ENCODE measurements around the gene THOC6. TPM values are rescaled to one million over a fixed set of nuclear protein-coding genes. Genes with fewer than 3 reads are reported as not detected.
A peak's percentile ranks its signal among the peaks of the same experiment; 100 is the strongest.

THOC6 gene
- total and polyA plus RNA-seq, 9 of the 15 experiments (the other 6 are each of a cell fraction or from before 2014, with no cell fraction given) = 2.5 to 65.4 (median 42.3) TPM

DNA sequence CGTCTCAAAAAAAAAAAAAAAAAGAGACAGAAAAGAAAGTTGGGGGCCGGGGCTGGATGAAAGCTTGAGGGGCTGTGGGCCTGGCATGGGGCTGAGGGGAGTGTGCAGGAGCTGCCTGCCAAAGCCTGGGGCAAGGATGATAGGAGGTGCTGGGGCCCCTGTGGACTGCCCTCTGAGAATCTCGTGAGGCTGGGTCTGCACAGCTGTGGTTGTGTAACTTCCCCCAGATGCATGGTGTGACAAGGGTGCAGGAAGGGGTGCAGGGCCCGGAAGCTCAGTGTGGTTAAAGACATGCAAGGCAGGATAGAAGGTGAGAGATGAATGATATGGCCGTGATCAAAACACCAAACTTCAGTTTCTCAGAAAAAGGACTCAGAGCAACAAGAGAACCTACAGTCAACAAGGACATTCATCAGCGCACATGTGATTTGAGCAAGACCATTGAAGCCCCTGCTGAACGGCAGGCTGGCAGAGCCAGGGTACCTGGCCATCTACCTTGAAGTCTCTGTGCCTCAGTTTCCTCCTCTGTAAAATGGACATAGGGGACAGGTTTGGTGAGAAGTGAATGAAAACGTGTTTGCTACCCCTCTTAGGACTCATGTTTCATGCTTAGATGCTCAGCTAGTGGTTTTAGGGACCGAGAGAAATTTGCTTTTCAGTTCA, 51.2 kb downstream of the THOC6 start (continued):
- TF ChIP-seq, protein P1, sequence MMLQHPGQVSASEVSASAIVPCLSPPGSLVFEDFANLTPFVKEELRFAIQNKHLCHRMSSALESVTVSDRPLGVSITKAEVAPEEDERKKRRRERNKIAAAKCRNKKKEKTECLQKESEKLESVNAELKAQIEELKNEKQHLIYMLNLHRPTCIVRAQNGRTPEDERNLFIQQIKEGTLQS (IDR thresholded peaks at IDR 0.05) = no peak
- TF ChIP-seq, protein P1 (CRISPR knock-in tag; conservative IDR thresholded peaks at IDR 0.05) = no peak
- TF ChIP-seq E2F4 (CRISPR knock-in tag; IDR thresholded peaks at IDR 0.05; ENCODE audit: low read depth) (no peak), NCOA2 (IDR thresholded peaks at IDR 0.05; ENCODE audit: partially characterized antibody in 2 of 2) (no peak), GABPA (tag; conservative IDR thresholded peaks at IDR 0.05; ENCODE audit: low read depth) (no peak), CBFA2T3 (IDR thresholded peaks at IDR 0.05) (peak; percentile 57), TFAP4 (CRISPR knock-in tag; IDR thresholded peaks at IDR 0.05; ENCODE audit: borderline replicate concordance) (peak; percentile 15; the same call in 1 of the 2 replicates), CEBPB (tag; IDR thresholded peaks at IDR 0.05) (peak; percentile 59), TCF3 (CRISPR knock-in tag; IDR thresholded peaks at IDR 0.05) (peak; percentile 44; the same call in 1 of the 2 replicates)
- TF ChIP-seq, protein P2, sequence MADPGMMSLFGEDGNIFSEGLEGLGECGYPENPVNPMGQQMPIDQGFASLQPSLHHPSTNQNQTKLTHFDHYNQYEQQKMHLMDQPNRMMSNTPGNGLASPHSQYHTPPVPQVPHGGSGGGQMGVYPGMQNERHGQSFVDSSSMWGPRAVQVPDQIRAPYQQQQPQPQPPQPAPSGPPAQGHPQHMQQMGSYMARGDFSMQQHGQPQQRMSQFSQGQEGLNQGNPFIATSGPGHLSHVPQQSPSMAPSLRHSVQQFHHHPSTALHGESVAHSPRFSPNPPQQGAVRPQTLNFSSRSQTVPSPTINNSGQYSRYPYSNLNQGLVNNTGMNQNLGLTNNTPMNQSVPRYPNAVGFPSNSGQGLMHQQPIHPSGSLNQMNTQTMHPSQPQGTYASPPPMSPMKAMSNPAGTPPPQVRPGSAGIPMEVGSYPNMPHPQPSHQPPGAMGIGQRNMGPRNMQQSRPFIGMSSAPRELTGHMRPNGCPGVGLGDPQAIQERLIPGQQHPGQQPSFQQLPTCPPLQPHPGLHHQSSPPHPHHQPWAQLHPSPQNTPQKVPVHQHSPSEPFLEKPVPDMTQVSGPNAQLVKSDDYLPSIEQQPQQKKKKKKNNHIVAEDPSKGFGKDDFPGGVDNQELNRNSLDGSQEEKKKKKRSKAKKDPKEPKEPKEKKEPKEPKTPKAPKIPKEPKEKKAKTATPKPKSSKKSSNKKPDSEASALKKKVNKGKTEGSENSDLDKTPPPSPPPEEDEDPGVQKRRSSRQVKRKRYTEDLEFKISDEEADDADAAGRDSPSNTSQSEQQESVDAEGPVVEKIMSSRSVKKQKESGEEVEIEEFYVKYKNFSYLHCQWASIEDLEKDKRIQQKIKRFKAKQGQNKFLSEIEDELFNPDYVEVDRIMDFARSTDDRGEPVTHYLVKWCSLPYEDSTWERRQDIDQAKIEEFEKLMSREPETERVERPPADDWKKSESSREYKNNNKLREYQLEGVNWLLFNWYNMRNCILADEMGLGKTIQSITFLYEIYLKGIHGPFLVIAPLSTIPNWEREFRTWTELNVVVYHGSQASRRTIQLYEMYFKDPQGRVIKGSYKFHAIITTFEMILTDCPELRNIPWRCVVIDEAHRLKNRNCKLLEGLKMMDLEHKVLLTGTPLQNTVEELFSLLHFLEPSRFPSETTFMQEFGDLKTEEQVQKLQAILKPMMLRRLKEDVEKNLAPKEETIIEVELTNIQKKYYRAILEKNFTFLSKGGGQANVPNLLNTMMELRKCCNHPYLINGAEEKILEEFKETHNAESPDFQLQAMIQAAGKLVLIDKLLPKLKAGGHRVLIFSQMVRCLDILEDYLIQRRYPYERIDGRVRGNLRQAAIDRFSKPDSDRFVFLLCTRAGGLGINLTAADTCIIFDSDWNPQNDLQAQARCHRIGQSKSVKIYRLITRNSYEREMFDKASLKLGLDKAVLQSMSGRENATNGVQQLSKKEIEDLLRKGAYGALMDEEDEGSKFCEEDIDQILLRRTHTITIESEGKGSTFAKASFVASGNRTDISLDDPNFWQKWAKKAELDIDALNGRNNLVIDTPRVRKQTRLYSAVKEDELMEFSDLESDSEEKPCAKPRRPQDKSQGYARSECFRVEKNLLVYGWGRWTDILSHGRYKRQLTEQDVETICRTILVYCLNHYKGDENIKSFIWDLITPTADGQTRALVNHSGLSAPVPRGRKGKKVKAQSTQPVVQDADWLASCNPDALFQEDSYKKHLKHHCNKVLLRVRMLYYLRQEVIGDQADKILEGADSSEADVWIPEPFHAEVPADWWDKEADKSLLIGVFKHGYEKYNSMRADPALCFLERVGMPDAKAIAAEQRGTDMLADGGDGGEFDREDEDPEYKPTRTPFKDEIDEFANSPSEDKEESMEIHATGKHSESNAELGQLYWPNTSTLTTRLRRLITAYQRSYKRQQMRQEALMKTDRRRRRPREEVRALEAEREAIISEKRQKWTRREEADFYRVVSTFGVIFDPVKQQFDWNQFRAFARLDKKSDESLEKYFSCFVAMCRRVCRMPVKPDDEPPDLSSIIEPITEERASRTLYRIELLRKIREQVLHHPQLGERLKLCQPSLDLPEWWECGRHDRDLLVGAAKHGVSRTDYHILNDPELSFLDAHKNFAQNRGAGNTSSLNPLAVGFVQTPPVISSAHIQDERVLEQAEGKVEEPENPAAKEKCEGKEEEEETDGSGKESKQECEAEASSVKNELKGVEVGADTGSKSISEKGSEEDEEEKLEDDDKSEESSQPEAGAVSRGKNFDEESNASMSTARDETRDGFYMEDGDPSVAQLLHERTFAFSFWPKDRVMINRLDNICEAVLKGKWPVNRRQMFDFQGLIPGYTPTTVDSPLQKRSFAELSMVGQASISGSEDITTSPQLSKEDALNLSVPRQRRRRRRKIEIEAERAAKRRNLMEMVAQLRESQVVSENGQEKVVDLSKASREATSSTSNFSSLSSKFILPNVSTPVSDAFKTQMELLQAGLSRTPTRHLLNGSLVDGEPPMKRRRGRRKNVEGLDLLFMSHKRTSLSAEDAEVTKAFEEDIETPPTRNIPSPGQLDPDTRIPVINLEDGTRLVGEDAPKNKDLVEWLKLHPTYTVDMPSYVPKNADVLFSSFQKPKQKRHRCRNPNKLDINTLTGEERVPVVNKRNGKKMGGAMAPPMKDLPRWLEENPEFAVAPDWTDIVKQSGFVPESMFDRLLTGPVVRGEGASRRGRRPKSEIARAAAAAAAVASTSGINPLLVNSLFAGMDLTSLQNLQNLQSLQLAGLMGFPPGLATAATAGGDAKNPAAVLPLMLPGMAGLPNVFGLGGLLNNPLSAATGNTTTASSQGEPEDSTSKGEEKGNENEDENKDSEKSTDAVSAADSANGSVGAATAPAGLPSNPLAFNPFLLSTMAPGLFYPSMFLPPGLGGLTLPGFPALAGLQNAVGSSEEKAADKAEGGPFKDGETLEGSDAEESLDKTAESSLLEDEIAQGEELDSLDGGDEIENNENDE (IDR thresholded peaks at IDR 0.05; ENCODE audit: low read depth, low read length) = no peak

All from K562 (cell line).